ENCODE results near the gene UPF3A. TPM values are rescaled to one million over a fixed set of nuclear protein-coding genes. Genes with fewer than 3 reads are reported as not detected.

Gene UPF3A
- total RNA-seq (2022; extraction: Qiagen RNA extraction; ENCODE audit: low read depth): 29.0 to 38.1 TPM (median 32.1 TPM) in 5 replicates

GRCh38 chr13:114281351-114282040, at the start of gene UPF3A:
TSS of gene UPF3A (plus strand) at chr13:114281601. CDS start at chr13:114281640, 39 bp downstream.

GRCh38 chr13:114234645-114235421, 46.6 kb upstream of the UPF3A start, which contains the start of gene CDC16:
TSS of gene CDC16 (plus strand) at chr13:114234897. CDS start at chr13:114235085, 188 bp downstream.

GRCh38 chr13:114314074-114314912, 32.9 kb downstream of the UPF3A start, which contains the start of gene CHAMP1:
TSS of gene CHAMP1 (plus strand) at chr13:114314503. CDS start at chr13:114323843, 9,340 bp downstream.

Other genes starting within 250 kb of the UPF3A start
- 9.2 to 12.7 TPM (median 11.1 TPM) in 5 replicates for gene RASA3, start 149.0 kb upstream of the UPF3A start, total RNA-seq (2022; extraction: Qiagen RNA extraction; ENCODE audit: low read depth)
- not detected in 5 replicates for gene CFAP97D2, start 102.3 kb upstream of the UPF3A start, total RNA-seq (2022; extraction: Qiagen RNA extraction; ENCODE audit: low read depth)
- gene CDC16, start 46.7 kb upstream of the UPF3A start, total RNA-seq (2022; extraction: Qiagen RNA extraction; ENCODE audit: low read depth): 34.5 to 47.3 TPM (median 41.6 TPM) in 5 replicates
- 17.6 to 28.6 TPM (median 21.8 TPM) in 5 replicates for gene CHAMP1, start 32.9 kb downstream of the UPF3A start, total RNA-seq (2022; extraction: Qiagen RNA extraction; ENCODE audit: low read depth)